B cell (primary cell): Measurements from ENCODE around the gene RTP1. TPM values are rescaled to one million over a fixed set of nuclear protein-coding genes. Genes with fewer than 3 reads are reported as not detected.

Source experiments
- ATAC-seq: fragments of 200-7000 bp; cut with Tn5 transposase; one replicate; pipeline ENCODE4 v1.10.0; 2021; ENCODE audit warnings: low read depth, mild to moderate bottlenecking, moderate number of reproducible peaks, moderate library complexity
- CTCF ChIA-PET: fragments of 350-600 bp; sonication (Branson Sonifier 250); formaldehyde crosslinking; loops from one replicate; lab custom pipeline; 2021; ENCODE audit warnings: antibody characterized with exemption, inconsistent platforms; lab: Charles Lee
- POLR2A ChIA-PET: fragments of 350-600 bp; sonication (Branson Sonifier 250); formaldehyde crosslinking; loops from one replicate; lab custom pipeline; 2021; ENCODE audit warnings: antibody characterized with exemption; lab: Charles Lee
- DNase-seq: peaks from one replicate; pipeline ENCODE4 v3.0.0; 2013
- H2AFZ ChIP-seq: 2 replicates; pipeline ENCODE4 v1.6.1; 2012; ENCODE audit warnings: mild to moderate bottlenecking, low read depth, low read length; ENCODE audit not compliant: insufficient read depth, poor library complexity, severe bottlenecking
- H3K27ac ChIP-seq, 2 donors: 1 replicate in 1 of 2; 2 replicates in 1 of 2; pipeline ENCODE4 v1.5.1; 2012 to 2013; ENCODE audit warnings: low read length in 2 of 2, mild to moderate bottlenecking in 2 of 2, moderate library complexity in 1 of 2
- H3K27me3 ChIP-seq, 4 experiments: fragments of 200-600 bp in 1 of 4; sonication (generic) in 1 of 4; replicated peaks in 1 of 4; 1 replicate in 2 of 4; 2 replicates in 2 of 4; pipeline versions ENCODE4 v1.6.1 to v1.7.0; 2013 to 2016; ENCODE audit warnings: low read length in 3 of 4, mild to moderate bottlenecking in 2 of 4, mixed read lengths in 1 of 4, moderate library complexity in 1 of 4; ENCODE audit not compliant: insufficient read depth in 4 of 4, control insufficient read depth in 3 of 4; ENCODE audit errors: control extremely low read depth in 1 of 4
- H3K36me3 ChIP-seq, 2 experiments: replicated peaks in 1 of 2; 1 replicate in 1 of 2; 2 replicates in 1 of 2; pipeline versions ENCODE4 v1.6.1 to v1.7.1; 2013; ENCODE audit warnings: low read length in 1 of 2; ENCODE audit not compliant: insufficient read depth in 2 of 2, control insufficient read depth in 1 of 2; ENCODE audit errors: control extremely low read depth in 1 of 2, extremely low read depth in 1 of 2
- H3K4me1 ChIP-seq, 2 donors: fragments of 200-600 bp in 1 of 2; sonication (generic) in 1 of 2; 1 replicate in 1 of 2; 2 replicates in 1 of 2; pipeline versions ENCODE4 v1.5.1 to v1.6.1; 2013 to 2017; ENCODE audit warnings: low read length in 2 of 2; ENCODE audit not compliant: control insufficient read depth in 2 of 2, insufficient read depth in 2 of 2
- H3K4me2 ChIP-seq: replicated peaks from 2 replicates; pipeline ENCODE3; 2012; ENCODE audit warnings: mild to moderate bottlenecking, low read depth, low read length; ENCODE audit not compliant: poor library complexity, severe bottlenecking
- H3K4me3 ChIP-seq, 5 experiments: fragments of 200-600 bp in 1 of 5; sonication (generic) in 1 of 5; 1 replicate in 3 of 5; 2 replicates in 2 of 5; pipeline versions ENCODE4 v1.5.1 to v1.7.0; 2011 to 2016; ENCODE audit warnings: low read length in 4 of 5, mild to moderate bottlenecking in 4 of 5, low read depth in 2 of 5, control low read depth in 1 of 5, moderate library complexity in 1 of 5; ENCODE audit not compliant: insufficient read depth in 1 of 5; ENCODE audit errors: control extremely low read depth in 1 of 5, extremely low read depth in 1 of 5
- H3K79me2 ChIP-seq: fragments of 200-600 bp; sonication (generic); one replicate; pipeline ENCODE4 v1.6.0; 2016; ENCODE audit warnings: low read length; ENCODE audit not compliant: control insufficient read depth, insufficient read depth
- H3K9ac ChIP-seq: fragments of 200-600 bp; sonication (generic); 2 replicates; pipeline ENCODE4 v1.6.1; 2017; ENCODE audit warnings: mild to moderate bottlenecking, low read length, moderate library complexity
- H3K9me3 ChIP-seq, 3 donors: one replicate each; pipeline versions ENCODE4 v1.6.1 to v1.7.1; 2013; ENCODE audit warnings: low read length in 2 of 3; ENCODE audit not compliant: control insufficient read depth in 2 of 3, insufficient read depth in 1 of 3; ENCODE audit errors: control extremely low read depth in 1 of 3
- H4K20me1 ChIP-seq: 2 replicates; pipeline ENCODE4 v1.6.0; 2012; ENCODE audit warnings: mild to moderate bottlenecking, low read length; ENCODE audit not compliant: insufficient read depth, control insufficient read depth, poor library complexity, severe bottlenecking
- H3K27ac Mint-ChIP-seq: one replicate; pipeline ENCODE4 v1.8.0; 2021; ENCODE audit warnings: mixed read lengths
- H3K27me3 Mint-ChIP-seq: one replicate; pipeline ENCODE4 v1.8.0; 2021; ENCODE audit warnings: mixed read lengths
- H3K4me1 Mint-ChIP-seq: one replicate; pipeline ENCODE4 v1.8.0; 2021; ENCODE audit warnings: mixed read lengths
- H3K4me3 Mint-ChIP-seq: one replicate; pipeline ENCODE4 v1.8.0; 2021; ENCODE audit warnings: mixed read lengths
- H3K9me3 Mint-ChIP-seq: one replicate; pipeline ENCODE4 v1.8.0; 2022; ENCODE audit warnings: mixed read lengths; ENCODE audit not compliant: insufficient read depth
- CTCF ChIP-seq: fragments of 200-600 bp; IDR thresholded peaks from one replicate; pipeline ENCODE4 v1.8.0; 2022; ENCODE audit warnings: antibody characterized with exemption, mild to moderate bottlenecking
- EZH2 ChIP-seq: IDR thresholded peaks from 2 replicates; pipeline ENCODE4 v1.6.1; 2012; ENCODE audit warnings: borderline replicate concordance, low read depth, mild to moderate bottlenecking, moderate library complexity, low read length; ENCODE audit not compliant: insufficient read depth, poor library complexity, severe bottlenecking
- WGBS: methylation state at CpG from one replicate; pipeline ENCODE4 v1.1.5; 2013; ENCODE audit warnings: missing lambda C conversion rate; ENCODE audit not compliant: insufficient coverage; 5-methylcytosine and 5-hydroxymethylcytosine counted together
- intact Hi-C: fragments of 100-400 bp; cut with micrococcal nuclease; formaldehyde crosslinking; loops from one replicate; pipeline ENCODE4 v1.10.0; 2022
- polyA plus RNA-seq: library from polyadenylated mRNA; depleted of rRNA; stranded (reverse); fragments of >200 nt; gene quantifications from 2 replicates; pipeline ENCODE4 v1.2.3, GENCODE V29; 2012
- total RNA-seq, 2 donors: library from RNA; stranded (reverse); fragments of 120-200 nt in 1 of 2; gene quantifications; 1 replicate in 1 of 2; 2 replicates in 1 of 2; pipeline versions ENCODE4 v1.2.3 to v1.2.4, GENCODE V29; 2013 to 2022

The RTP1 gene
- total and polyA plus RNA-seq, 2 donors (not counting 1 experiment from before 2014, with no cell fraction given): not detected

DNA sequence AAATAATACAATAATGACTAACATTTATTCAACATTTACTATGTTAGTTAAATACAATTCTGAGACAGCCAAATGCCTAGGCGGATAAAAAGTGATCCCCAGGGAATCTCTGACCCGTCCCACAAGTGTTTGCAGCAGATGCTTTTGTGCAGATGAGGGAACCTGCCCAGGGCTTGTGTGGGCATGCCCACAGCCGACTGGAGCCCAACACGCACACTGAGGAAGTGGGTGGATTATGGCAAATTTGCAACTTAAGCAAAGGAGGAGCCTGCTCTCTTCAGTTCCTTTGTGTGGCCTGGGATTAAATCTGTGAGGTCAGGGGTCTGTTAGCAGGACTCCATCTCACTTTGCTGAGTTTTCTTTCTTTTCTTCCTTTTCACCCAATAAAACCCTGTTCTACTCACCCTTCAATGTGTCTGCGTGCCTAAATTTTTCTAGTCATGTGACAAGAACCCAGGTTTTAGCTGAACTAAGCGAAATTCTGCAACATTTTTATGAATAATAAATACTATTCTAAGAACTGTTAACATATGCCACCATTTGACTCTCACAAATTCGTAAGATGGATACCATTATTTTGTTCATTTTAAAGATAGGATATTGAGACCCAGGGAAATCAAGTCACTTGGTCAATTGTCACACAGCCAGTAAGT is 13.9 kb upstream of the RTP1 start:
- POLR2A ChIA-PET: interaction anchor here (0.6 kb wide), 1 partner anchor 1773 kb away, joined by 3 read pairs; no protein-coding TSS in a partner anchor
- ATAC-seq: no peak
- intact Hi-C loops: no loop called here

More for the DNA sequence above, 13.9 kb upstream of the RTP1 start:
- H3K4me2 ChIP-seq: no peak overlapping the region
- DNase-seq: no peak
- no peak overlapping the region for H3K4me3 ChIP-seq
- no peaks in the 10 kb centered on the region for H3K4me1 ChIP-seq
- H4K20me1 ChIP-seq: no peaks in the 10 kb centered on the region
- 23% methylated on average over 3 of the region's 7 CpGs for WGBS
- no peaks in the 10 kb centered on the region for H3K36me3 ChIP-seq
- peaks cover 0 to 4% (median 0%) of the 10 kb centered on the region in 3 donors for H3K9me3 ChIP-seq
- TF ChIP-seq CTCF: no peak
- no peak for TF ChIP-seq EZH2
- H3K27ac Mint-ChIP-seq: no peak overlapping the region
- H2AFZ ChIP-seq: no peak overlapping the region
- CTCF ChIA-PET: interaction anchor here (0.7 kb wide), 1 partner anchor 511 kb away, joined by 4 read pairs; no protein-coding TSS in a partner anchor
- no peaks in the 10 kb centered on the region for H3K79me2 ChIP-seq
- H3K4me1 Mint-ChIP-seq: peaks cover 2% of the 10 kb centered on the region
- H3K27me3 ChIP-seq: peaks cover 0 to 38% (median 25%) of the 10 kb centered on the region in 4 experiments
- no peaks in the 10 kb centered on the region for H3K9me3 Mint-ChIP-seq
- no peak overlapping the region for H3K27ac ChIP-seq
- H3K27me3 Mint-ChIP-seq: peaks cover 55% of the 10 kb centered on the region
- no peak overlapping the region for H3K9ac ChIP-seq
- H3K4me3 Mint-ChIP-seq: no peak overlapping the region
